Measurements from ENCODE around the gene COLEC12. TPM values are rescaled to one million over a fixed set of nuclear protein-coding genes. Genes with fewer than 3 reads are reported as not detected.

Gene COLEC12
- total and polyA plus RNA-seq, 2 experiments from 2014 or later, result 19.4 to 25.9 TPM

DNA sequence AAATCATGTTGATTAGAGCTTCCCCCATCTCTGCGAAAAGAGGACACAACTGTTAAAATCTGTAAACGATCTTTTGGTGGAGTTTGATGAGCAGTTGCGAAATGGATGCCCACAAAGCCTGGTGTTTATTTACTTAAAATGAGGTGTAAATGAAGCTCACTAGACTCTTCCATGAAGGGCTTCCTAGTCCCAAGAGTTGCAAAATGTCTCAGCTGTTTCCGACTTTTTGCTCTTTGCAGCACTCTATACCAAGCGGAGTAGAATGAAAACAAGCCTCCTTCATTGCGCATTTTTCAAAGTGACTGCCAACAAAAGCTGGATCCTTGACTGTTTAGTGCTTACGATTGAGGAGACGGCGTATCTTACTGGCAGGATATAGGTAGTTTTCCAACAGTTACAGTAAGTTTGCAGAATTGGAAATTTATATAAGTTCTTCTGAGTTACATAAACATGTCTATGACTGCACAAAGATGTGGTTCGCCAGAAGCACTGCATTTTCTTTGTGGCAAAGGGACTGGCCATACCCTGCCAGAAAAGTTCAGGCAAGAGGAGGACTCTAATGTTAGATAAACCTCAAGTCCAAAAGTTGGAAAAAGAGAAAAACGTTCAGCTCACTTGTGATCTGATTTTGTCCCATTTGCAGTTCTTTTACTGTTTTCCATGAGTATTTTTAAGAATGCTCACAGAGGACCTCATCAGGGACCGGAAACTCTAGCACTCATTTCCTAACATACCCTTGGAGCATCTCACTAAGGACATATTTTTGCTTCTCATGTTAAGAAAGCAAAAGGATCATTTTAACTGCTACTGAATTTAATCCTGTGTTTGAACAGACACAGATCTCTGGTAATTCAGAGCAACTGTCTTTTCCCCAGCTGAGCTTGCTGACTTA, 42.7 kb downstream of the COLEC12 start:
- Histone ChIP-seq H2AFZ (peak overlapping the region; percentile 64), H3F3A (ENCODE audit: insufficient read depth) (peaks cover 14% of the 10 kb centered on the region), H3K9ac (peak overlapping the region; percentile 64), H3K4me1 (ENCODE audit: insufficient read depth) (peaks cover 25% of the 10 kb centered on the region), H3K36me3 (ENCODE audit: low read depth) (no peaks in the 10 kb centered on the region), H3K27me3 (replicated peaks; ENCODE audit: insufficient read depth) (no peaks in the 10 kb centered on the region), H3K4me3 (peak overlapping the region; percentile 48; the same call in 1 of the 2 replicates), H3K9me3 (ENCODE audit: low read depth) (no peaks in the 10 kb centered on the region), H3K27ac (peak overlapping the region; percentile 65), H3K79me2 (ENCODE audit: insufficient read depth) (no peaks in the 10 kb centered on the region), H4K20me1 (ENCODE audit: insufficient read depth) (no peaks in the 10 kb centered on the region), H3K4me2 (ENCODE audit: unreplicated experiment) (peak overlapping the region; percentile 73), H3K9me2 (ENCODE audit: insufficient read depth) (no peaks in the 10 kb centered on the region)
- WGBS, 2 experiments (ENCODE audit: low coverage in 1 of 2, low lambda C conversion rate in 2 of 2, missing lambda C conversion rate in 2 of 2), result 37 to 42% methylated on average over 12 of the region's 12 CpGs
- TF ChIP-seq EZH2 (IDR thresholded peaks at IDR 0.05; ENCODE audit: insufficient read depth, poor library complexity, severe bottlenecking) (no peak), EZH2phosphoT487 (IDR thresholded peaks at IDR 0.05; ENCODE audit: insufficient read depth, low read depth) (no peak)
- in situ Hi-C loops (cut with MboI), result loop anchor here (10.0 kb wide), 1 partner anchor 93 kb away; no protein-coding TSS in a partner anchor
- DNase-seq, result peak; percentile 38

GRCh38 chr18:457140-457519, 43.4 kb downstream of the COLEC12 start:
- Histone ChIP-seq H3K9ac (peak overlapping the region; percentile 64), H3K4me3 (peak overlapping the region; percentile 48), H2AFZ (peak overlapping the region; percentile 64), H3K27ac (peak overlapping the region; percentile 65), H3K36me3 (ENCODE audit: low read depth) (no peaks in the 10 kb centered on the region), H3K27me3 (replicated peaks; ENCODE audit: insufficient read depth) (no peaks in the 10 kb centered on the region), H3K9me2 (ENCODE audit: insufficient read depth) (no peaks in the 10 kb centered on the region), H3F3A (ENCODE audit: insufficient read depth) (peaks cover 14% of the 10 kb centered on the region), H3K4me2 (ENCODE audit: unreplicated experiment) (peak overlapping the region; percentile 73), H3K9me3 (ENCODE audit: low read depth) (no peaks in the 10 kb centered on the region), H3K79me2 (ENCODE audit: insufficient read depth) (no peaks in the 10 kb centered on the region), H4K20me1 (ENCODE audit: insufficient read depth) (no peaks in the 10 kb centered on the region), H3K4me1 (ENCODE audit: insufficient read depth) (peaks cover 25% of the 10 kb centered on the region)
- DNase-seq, result peak; percentile 85
- TF ChIP-seq EZH2phosphoT487 (IDR thresholded peaks at IDR 0.05; ENCODE audit: insufficient read depth, low read depth), result no peak
- WGBS, 2 experiments (ENCODE audit: low coverage in 1 of 2, low lambda C conversion rate in 2 of 2, missing lambda C conversion rate in 2 of 2), result 6 to 7% methylated on average over 9 of the region's 9 CpGs
- in situ Hi-C loops (cut with MboI), result loop anchor here (10.0 kb wide), 1 partner anchor 92 kb away; no protein-coding TSS in a partner anchor

DNA sequence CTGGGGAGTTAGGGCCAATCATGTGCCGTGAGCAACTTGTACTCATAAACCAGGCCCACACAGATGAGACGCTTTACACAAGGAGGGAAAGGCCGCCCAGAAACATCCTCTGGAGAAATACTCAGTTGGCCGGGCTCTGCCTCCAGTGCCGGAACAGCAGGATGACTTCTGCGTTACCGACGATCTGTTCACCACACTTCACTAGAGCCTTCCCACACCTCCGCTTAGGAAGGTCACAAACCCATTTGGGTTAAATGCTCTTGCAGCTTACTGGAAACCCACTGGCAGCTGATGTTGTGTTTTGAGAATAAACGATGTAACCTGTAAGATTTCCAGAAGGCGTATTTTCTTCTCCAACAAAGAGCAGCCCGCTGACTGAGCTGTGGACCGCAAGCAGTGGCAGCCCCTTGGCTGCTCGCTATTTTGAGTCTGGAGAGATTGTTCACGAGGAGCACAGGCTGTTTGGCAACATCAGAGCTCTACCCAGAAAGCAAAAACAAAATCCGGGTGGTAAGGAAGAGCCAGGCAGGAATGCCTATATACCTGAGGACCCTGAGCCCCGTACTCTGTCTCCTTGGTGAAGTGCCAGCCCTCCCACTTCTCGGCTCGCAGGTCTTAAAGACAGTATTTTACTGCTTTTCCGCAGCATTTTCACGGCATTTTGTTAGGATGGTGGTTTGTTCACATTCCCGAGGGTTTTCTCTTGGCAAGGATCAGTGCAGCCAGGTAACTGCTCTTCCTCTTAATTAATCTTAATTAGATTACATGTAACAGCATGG, 44.0 kb downstream of the COLEC12 start:
- Histone ChIP-seq H3K79me2 (ENCODE audit: insufficient read depth) (no peaks in the 10 kb centered on the region), H3K9ac (peak overlapping the region; percentile 64), H3F3A (ENCODE audit: insufficient read depth) (peaks cover 14% of the 10 kb centered on the region), H3K9me3 (ENCODE audit: low read depth) (no peaks in the 10 kb centered on the region), H3K4me2 (ENCODE audit: unreplicated experiment) (peak overlapping the region; percentile 73), H3K27ac (peak overlapping the region; percentile 65), H3K4me3 (peak overlapping the region; percentile 48), H3K9me2 (ENCODE audit: insufficient read depth) (no peaks in the 10 kb centered on the region), H3K27me3 (replicated peaks; ENCODE audit: insufficient read depth) (no peaks in the 10 kb centered on the region), H4K20me1 (ENCODE audit: insufficient read depth) (no peaks in the 10 kb centered on the region), H2AFZ (peak overlapping the region; percentile 64), H3K36me3 (ENCODE audit: low read depth) (no peaks in the 10 kb centered on the region), H3K4me1 (ENCODE audit: insufficient read depth) (peaks cover 25% of the 10 kb centered on the region)
- in situ Hi-C loops (cut with MboI), result loop anchor here (10.0 kb wide), 1 partner anchor 92 kb away; no protein-coding TSS in a partner anchor
- WGBS, 2 experiments (ENCODE audit: low coverage in 1 of 2, low lambda C conversion rate in 2 of 2, missing lambda C conversion rate in 2 of 2), result 8 to 9% methylated on average over 22 of the region's 22 CpGs
- TF ChIP-seq EZH2 (IDR thresholded peaks at IDR 0.05; ENCODE audit: insufficient read depth, poor library complexity, severe bottlenecking) (no peak), EZH2phosphoT487 (IDR thresholded peaks at IDR 0.05; ENCODE audit: insufficient read depth, low read depth) (no peak)
- peak; percentile 87 for DNase-seq

DNA sequence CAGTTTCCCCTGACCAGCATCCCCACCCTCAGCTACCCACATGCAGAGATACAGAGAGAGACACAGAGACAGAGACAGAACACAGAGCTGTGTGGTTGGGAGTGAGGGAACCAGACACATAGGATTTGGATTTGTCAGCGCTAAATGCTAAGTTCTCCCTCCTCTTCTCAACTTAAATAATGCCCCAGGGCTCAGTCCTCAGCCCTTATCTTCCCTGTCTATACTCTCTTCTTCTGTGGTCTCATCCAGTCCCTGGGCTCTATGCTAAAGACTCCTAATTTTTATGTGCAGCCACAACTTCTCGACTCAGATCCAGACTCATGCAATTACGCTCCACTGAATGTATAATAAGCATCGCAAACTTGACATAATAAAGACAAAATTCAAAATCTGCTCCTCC, 47.1 kb downstream of the COLEC12 start:
- Histone ChIP-seq H2AFZ (no peak overlapping the region), H3K4me3 (no peak overlapping the region), H3K9me2 (ENCODE audit: insufficient read depth) (no peaks in the 10 kb centered on the region), H3K4me1 (ENCODE audit: insufficient read depth) (peaks cover 25% of the 10 kb centered on the region), H3F3A (ENCODE audit: insufficient read depth) (peaks cover 12% of the 10 kb centered on the region), H3K27ac (no peak overlapping the region), H3K4me2 (ENCODE audit: unreplicated experiment) (no peak overlapping the region), H3K79me2 (ENCODE audit: insufficient read depth) (no peaks in the 10 kb centered on the region), H3K9ac (no peak overlapping the region), H3K9me3 (ENCODE audit: low read depth) (no peaks in the 10 kb centered on the region), H4K20me1 (ENCODE audit: insufficient read depth) (no peaks in the 10 kb centered on the region), H3K36me3 (ENCODE audit: low read depth) (no peaks in the 10 kb centered on the region), H3K27me3 (replicated peaks; ENCODE audit: insufficient read depth) (no peaks in the 10 kb centered on the region)
- no peak for DNase-seq
- WGBS, 2 experiments (ENCODE audit: low coverage in 1 of 2, low lambda C conversion rate in 2 of 2, missing lambda C conversion rate in 2 of 2), result 96 to 99% methylated on average over 4 of the region's 4 CpGs
- TF ChIP-seq EZH2 (IDR thresholded peaks at IDR 0.05; ENCODE audit: insufficient read depth, poor library complexity, severe bottlenecking) (no peak), EZH2phosphoT487 (IDR thresholded peaks at IDR 0.05; ENCODE audit: insufficient read depth, low read depth) (no peak)
- in situ Hi-C loops (cut with MboI), result loop anchor here (10.0 kb wide), 1 partner anchor 89 kb away; no protein-coding TSS in a partner anchor

All from GM23248 (cell line).